GM23248 (cell line): ENCODE data around the gene EMILIN2.
"Not testable (repeated sequence)": the region's sequence is repeated elsewhere in the genome, so short reads cannot be mapped to it uniquely, and the experiment has no call there.

ENCODE experiments used
- EZH2 ChIP-seq: fragments of 200-600 bp; sonication (generic); IDR thresholded peaks from 2 replicates; pipeline ENCODE4 v1.6.1; 2018; ENCODE audit warnings: antibody characterized with exemption, mild to moderate bottlenecking; ENCODE audit not compliant: insufficient read depth, poor library complexity, severe bottlenecking
- EZH2phosphoT487 ChIP-seq: fragments of 200-600 bp; sonication (generic); IDR thresholded peaks from 2 replicates; pipeline ENCODE4 v1.6.1; 2018; ENCODE audit warnings: antibody characterized with exemption, moderate library complexity, mild to moderate bottlenecking, low read depth; ENCODE audit not compliant: insufficient read depth

DNA sequence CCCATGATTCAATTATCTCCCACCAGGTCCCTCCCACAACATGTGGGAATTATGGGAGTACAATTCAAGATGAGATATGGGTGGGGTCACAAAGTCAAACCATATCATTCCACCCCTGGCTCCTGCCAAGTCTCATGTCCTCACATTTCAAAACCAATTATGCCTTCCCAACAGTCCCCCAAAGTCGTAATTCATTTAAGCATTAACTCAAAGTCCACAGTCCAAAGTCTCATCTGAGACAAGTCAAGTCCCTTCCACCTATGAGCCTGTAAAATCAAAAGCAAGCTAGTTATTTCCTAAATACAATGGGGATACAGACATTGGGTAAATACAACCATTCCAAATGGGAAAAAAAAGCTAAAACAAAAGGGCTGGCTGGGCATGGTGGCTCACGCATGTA lies 38.2 kb upstream of the EMILIN2 start:
- TF ChIP-seq EZH2phosphoT487, EZH2: not testable (repeated sequence)
